HG03139 (cell line): ENCODE measurements around the gene PIANP.

Experiments used
- ATAC-seq: cut with Tn5 transposase; IDR thresholded peaks from one replicate; pipeline ENCODE4 v1.9.1; 2021; ENCODE audit not compliant: unreplicated experiment

The PIANP gene

GRCh38 chr12:6672143-6672542 is 28.5 kb downstream of the PIANP start:
- no peak for ATAC-seq

DNA sequence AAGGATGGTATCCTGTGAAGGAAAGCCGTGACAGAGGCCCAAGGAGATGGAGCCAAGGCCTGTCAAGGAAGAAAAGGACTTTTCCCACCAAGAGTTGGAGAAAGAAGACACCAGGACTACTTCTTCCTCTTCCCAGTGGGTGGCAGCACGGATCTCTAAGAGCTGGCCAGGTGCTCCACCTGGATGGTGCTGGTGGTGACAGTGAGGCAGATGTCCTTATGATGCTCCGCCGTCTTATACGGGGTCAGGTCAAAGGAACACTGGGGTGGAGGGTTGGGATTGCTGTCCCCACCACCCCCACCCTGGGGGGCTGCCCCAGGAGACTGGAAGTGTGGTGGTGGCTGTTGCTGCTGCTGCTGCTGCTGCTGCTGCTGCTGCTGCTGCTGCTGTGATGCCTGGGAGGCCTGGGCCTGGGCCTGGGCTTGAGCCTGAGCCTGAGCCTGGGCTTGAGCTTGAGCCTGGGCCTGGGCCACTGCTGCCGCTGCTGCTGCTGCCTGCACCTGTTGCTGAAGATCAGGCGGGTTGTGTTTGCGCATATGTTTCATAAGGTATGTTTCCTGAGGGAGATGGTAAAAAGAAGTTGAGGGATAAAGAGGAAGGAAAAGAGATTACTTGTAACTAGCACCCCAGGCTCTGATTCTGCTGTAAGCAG is 32.9 kb downstream of the PIANP start:
- no peak for ATAC-seq

GRCh38 chr12:6666211-6666610 is 34.4 kb downstream of the PIANP start:
- no peak for ATAC-seq

GRCh38 chr12:6664902-6665301 is 35.7 kb downstream of the PIANP start:
- no peak for ATAC-seq

- ATAC-seq, result peak; percentile 96
These were observed 37.5 kb downstream of the PIANP start, which contains the start of gene ING4 for GRCh38 chr12:6662906-6663742. Gene ING4 (minus strand): TSS chr12:6663119. CDS start chr12:6663101, 18 bp downstream.

DNA sequence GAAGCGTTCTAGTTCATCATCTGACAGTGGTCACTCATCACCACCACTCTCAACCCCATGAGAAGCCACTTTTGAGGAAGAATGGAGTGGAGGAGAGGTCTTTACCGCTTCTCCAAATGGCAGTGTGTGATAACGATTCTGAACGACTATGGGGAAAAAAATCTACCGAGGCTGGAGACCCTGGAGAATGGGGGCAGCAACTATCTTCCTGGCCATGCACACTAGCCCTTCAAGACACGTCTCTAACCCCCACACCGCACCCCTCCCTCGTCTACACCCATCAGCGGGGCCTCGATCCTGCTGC is 38.1 kb downstream of the PIANP start:
- no peak for ATAC-seq

DNA sequence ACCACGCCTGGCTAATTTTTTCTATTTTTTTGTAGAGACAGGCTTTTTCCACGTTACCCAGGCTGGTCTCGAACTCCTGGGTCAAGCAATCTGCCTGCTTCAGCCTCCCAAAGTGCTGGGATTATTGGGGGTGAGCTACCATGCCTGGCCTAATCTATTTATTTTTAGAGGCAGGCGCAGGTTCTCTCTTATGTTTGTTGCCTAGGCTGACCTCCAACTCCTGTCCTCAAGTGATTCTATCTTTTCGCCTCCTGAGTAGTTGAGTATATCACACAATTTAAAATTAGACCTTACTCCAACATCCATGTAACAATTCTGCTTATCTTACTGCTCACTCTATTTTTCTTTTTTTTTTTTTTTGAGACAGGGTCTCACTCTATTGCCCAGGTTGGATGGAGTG is 46.6 kb downstream of the PIANP start:
- ATAC-seq, result no peak

GRCh38 chr12:6653342-6653741 is 47.3 kb downstream of the PIANP start:
- ATAC-seq, result no peak

GRCh38 chr12:6652391-6652790 is 48.2 kb downstream of the PIANP start:
- ATAC-seq, result no peak

GRCh38 chr12:6650832-6651231 is 49.8 kb downstream of the PIANP start:
- ATAC-seq, result no peak

- ATAC-seq, result no peak
These were observed 53.5 kb downstream of the PIANP start, which contains the start of gene ACRBP for GRCh38 chr12:6647083-6647604. Gene ACRBP (minus strand): TSS chr12:6647432. CDS start chr12:6647366, 66 bp downstream.

GRCh38 chr12:6646276-6647082 is 54.1 kb downstream of the PIANP start:
- no peak for ATAC-seq

DNA sequence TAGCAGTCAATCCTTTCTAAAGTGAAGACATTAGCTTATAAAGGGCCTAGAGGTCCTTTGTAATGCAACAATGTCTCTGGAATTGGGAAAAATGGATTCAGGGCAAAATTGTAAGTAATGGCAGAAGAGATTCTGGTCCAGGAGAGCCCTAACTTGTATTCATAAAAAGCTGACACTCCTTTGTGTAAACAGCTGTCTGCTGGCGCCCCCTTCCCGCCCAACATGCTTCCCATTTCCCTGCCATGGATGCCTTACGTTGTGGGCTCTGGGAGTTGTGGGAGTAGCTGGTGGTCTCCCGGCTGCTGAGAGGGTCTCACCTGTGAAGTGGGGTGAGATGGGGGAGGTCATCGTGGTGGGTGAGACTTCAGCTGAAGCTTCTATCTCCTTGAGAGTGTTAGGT is 55.7 kb downstream of the PIANP start:
- no peak for ATAC-seq

DNA sequence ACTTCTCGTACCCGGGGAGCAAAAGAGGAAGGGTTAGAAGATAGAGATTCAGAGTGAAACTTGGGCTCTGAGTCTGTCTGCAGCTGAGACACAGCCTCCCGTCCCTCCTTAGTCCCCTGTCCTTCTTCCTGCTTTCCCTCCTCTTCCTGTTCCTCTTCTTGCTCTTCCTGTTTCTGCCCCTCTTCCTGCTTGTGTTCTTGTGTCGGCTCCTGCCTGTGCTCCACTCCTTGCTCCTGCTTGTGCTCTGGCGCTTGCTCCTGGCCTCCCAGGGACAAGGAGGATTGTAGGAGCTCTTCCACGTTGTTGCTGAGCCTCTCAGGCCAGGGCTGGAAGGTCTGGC is 56.4 kb downstream of the PIANP start:
- ATAC-seq, result no peak
